Endothelial cell of umbilical vein (primary cell): Measurements from ENCODE around the gene FBXL17. TPM values are rescaled to one million over a fixed set of nuclear protein-coding genes. Genes with fewer than 3 reads are reported as not detected.

Source experiments
- BruUV-seq: library from RNA; stranded (reverse); fragments of 400-500 nt; replicated peaks from 2 replicates; lab custom pipeline; 2021; lab: Mats Ljungman, UMichigan
- CTCF ChIA-PET: fragments of 300-600, 350-600 bp; sonication (Branson Sonifier 250); formaldehyde crosslinking; loops from one replicate; lab custom pipeline; 2021; ENCODE audit warnings: antibody characterized with exemption, inconsistent platforms; lab: Charles Lee
- POLR2A ChIA-PET: fragments of 300-600, 350-600 bp; sonication (Branson Sonifier 250); formaldehyde crosslinking; loops from one replicate; lab custom pipeline; 2021; ENCODE audit warnings: antibody characterized with exemption, inconsistent platforms; lab: Charles Lee
- DNase-seq: peaks from one replicate; pipeline ENCODE4 v3.0.0-alpha.2; 2011; ENCODE audit warnings: low read depth, low spot score
- FAIRE-seq: peaks from 2 replicates; lab custom pipeline; 2011; peaks lifted over from hg19 to GRCh38; lab: Jason Lieb, UNC
- H2AFZ ChIP-seq: 2 replicates; pipeline ENCODE4 v1.6.0; 2012; ENCODE audit warnings: low read depth, low read length, control low read depth, inconsistent platforms
- H3K27ac ChIP-seq: 2 replicates; pipeline ENCODE4 v1.5.1; 2011; ENCODE audit warnings: low read depth, mild to moderate bottlenecking, control low read depth, low read length, moderate library complexity; ENCODE audit not compliant: insufficient read depth
- H3K27me3 ChIP-seq, 2 experiments: 2 replicates each; pipeline versions ENCODE4 v1.6.0 to v1.6.1; 2011; ENCODE audit warnings: low read length in 2 of 2, mixed read lengths in 1 of 2; ENCODE audit not compliant: control insufficient read depth in 2 of 2, insufficient read depth in 2 of 2
- H3K36me3 ChIP-seq, 2 experiments: 2 replicates in 1 of 2; 3 replicates in 1 of 2; pipeline ENCODE4 v1.5.1; 2011; ENCODE audit warnings: low read length in 2 of 2, mild to moderate bottlenecking in 1 of 2, moderate library complexity in 1 of 2; ENCODE audit not compliant: control insufficient read depth in 2 of 2, insufficient read depth in 2 of 2; ENCODE audit errors: extremely low read depth in 1 of 2
- H3K4me1 ChIP-seq: 3 replicates; pipeline ENCODE4 v1.5.1; 2011; ENCODE audit warnings: mild to moderate bottlenecking, low read length; ENCODE audit not compliant: control insufficient read depth, insufficient read depth; ENCODE audit errors: extremely low read depth
- H3K4me2 ChIP-seq: 2 replicates; pipeline ENCODE4 v1.6.1; 2011; ENCODE audit warnings: low read length, control low read depth, mixed read lengths; ENCODE audit not compliant: insufficient read depth
- H3K4me3 ChIP-seq, 3 experiments: fragments of 200-600 bp in 1 of 3; sonication (generic), shearing (Covaris generic) in 1 of 3; replicated peaks in 1 of 3; 2 replicates each; pipeline ENCODE4 v1.5.1; 2011 to 2016; ENCODE audit warnings: control low read depth in 3 of 3, low read length in 3 of 3, mild to moderate bottlenecking in 2 of 3, inconsistent platforms in 1 of 3, low read depth in 1 of 3, moderate library complexity in 1 of 3; ENCODE audit not compliant: insufficient read depth in 1 of 3
- H3K79me2 ChIP-seq: 2 replicates; pipeline ENCODE4 v1.6.0; 2012; ENCODE audit warnings: low read length, inconsistent platforms; ENCODE audit not compliant: control insufficient read depth, insufficient read depth
- H3K9ac ChIP-seq: replicated peaks from 2 replicates; pipeline ENCODE3; 2011; ENCODE audit warnings: low read length, control low read depth; ENCODE audit not compliant: insufficient read depth; ENCODE audit errors: extremely low read depth
- H3K9me1 ChIP-seq: replicated peaks from 3 replicates; pipeline ENCODE4 v1.6.0; 2011; ENCODE audit warnings: mild to moderate bottlenecking, low read length; ENCODE audit not compliant: control insufficient read depth, insufficient read depth; ENCODE audit errors: extremely low read depth
- H3K9me3 ChIP-seq: replicated peaks from 2 replicates; pipeline ENCODE4 v1.5.1; 2012; ENCODE audit warnings: low read length, inconsistent platforms; ENCODE audit not compliant: control insufficient read depth, insufficient read depth
- H4K20me1 ChIP-seq: replicated peaks from 2 replicates; pipeline ENCODE3; 2011; ENCODE audit warnings: mild to moderate bottlenecking, low read length; ENCODE audit not compliant: control insufficient read depth, insufficient read depth; ENCODE audit errors: extremely low read depth
- EZH2 ChIP-seq: IDR thresholded peaks from 2 replicates; pipeline ENCODE4 v1.6.1; 2012; ENCODE audit warnings: borderline replicate concordance, low read depth, mild to moderate bottlenecking, moderate library complexity, low read length, inconsistent platforms; ENCODE audit not compliant: severe bottlenecking
- GATA2 ChIP-seq: IDR thresholded peaks from 2 replicates; pipeline ENCODE4 v1.7.0; 2011; ENCODE audit warnings: low read depth, mild to moderate bottlenecking, moderate library complexity, mixed read lengths, low read length; ENCODE audit not compliant: insufficient read length, insufficient read depth
- JUN ChIP-seq: IDR thresholded peaks from 2 replicates; pipeline ENCODE4 v1.6.1; 2011; ENCODE audit warnings: borderline replicate concordance, low read depth; ENCODE audit not compliant: insufficient read length, insufficient read depth
- MYC ChIP-seq: IDR thresholded peaks from one replicate; pipeline ENCODE4 v1.6.1; 2011; ENCODE audit warnings: mild to moderate bottlenecking, low read depth, low read length
- POLR2A ChIP-seq: IDR thresholded peaks from 2 replicates; pipeline ENCODE4 v1.6.1; 2012; ENCODE audit warnings: low read depth, mild to moderate bottlenecking, control low read depth, low read length
- POLR2AphosphoS5 ChIP-seq: IDR thresholded peaks from 2 replicates; pipeline ENCODE4 v1.6.1; 2012; ENCODE audit warnings: low read depth, mild to moderate bottlenecking, control low read depth, low read length, moderate library complexity; ENCODE audit not compliant: insufficient read depth
- dilution Hi-C: fragments of 300-500 bp; cut with MboI; formaldehyde crosslinking; loops from one replicate; pipeline ENCODE4 v1.15.0; 2019; ENCODE audit warnings: low sequenced_read_pairs; ENCODE audit not compliant: extremely low pct_ligation_motif_present
- intact Hi-C: fragments of 100-400 bp; cut with micrococcal nuclease; formaldehyde crosslinking; loops from one replicate; pipeline ENCODE4 v1.10.0; 2022
- polyA plus RNA-seq, 4 experiments: library from polyadenylated mRNA; depleted of rRNA in 3 of 4; stranded (reverse) in 3 of 4; unstranded in 1 of 4; fragments of >200 nt; gene quantifications; 2 replicates each; pipeline versions ENCODE4 v1.2.1 to v1.2.3, GENCODE V29; 2011 to 2012; ENCODE audit warnings: missing spikeins in 1 of 4
- total RNA-seq: library from RNA; stranded (reverse); gene quantifications from 2 replicates; pipeline ENCODE4 v1.2.3, GENCODE V29; 2021
- TF ChIP-seq, protein P1 (sequence below), 2 donors: IDR thresholded peaks; 1 replicate in 1 of 2; 2 replicates in 1 of 2; pipeline ENCODE4 v1.5.1; 2011; ENCODE audit warnings: low read length in 2 of 2, mild to moderate bottlenecking in 2 of 2, moderate library complexity in 2 of 2, control low read depth in 1 of 2, inconsistent platforms in 1 of 2, low read depth in 1 of 2; ENCODE audit not compliant: insufficient read depth in 1 of 2; ENCODE audit errors: extremely low read depth in 1 of 2
- TF ChIP-seq, protein P2 (sequence below): IDR thresholded peaks from 2 replicates; pipeline ENCODE4 v1.6.1; 2011; ENCODE audit not compliant: insufficient read depth, insufficient read length

The FBXL17 gene
- total and polyA plus RNA-seq, 2 donors (not counting 3 experiments of a cell fraction or from before 2014, with no cell fraction given): 2.7 to 8.8 TPM

DNA sequence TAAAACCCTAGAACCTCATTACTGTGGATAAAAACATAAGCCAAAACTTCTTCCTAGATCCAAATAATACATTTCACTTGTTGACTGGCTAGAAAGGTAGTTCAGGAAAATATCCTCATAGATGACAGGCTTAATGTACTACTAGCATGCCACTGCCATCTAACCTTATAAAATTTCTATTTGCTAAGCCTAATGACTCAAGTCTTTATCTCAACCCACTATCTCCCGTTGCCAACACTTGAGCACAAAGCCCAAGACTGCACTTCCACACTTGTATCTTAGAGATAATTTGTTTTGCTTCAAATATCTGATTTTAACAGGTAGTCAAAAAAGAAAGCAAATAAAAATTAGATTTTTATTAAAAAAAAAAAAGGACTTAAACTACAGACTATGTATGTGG lies 42.7 kb downstream of the FBXL17 start:
- no TSS peak for BruUV-seq
- no peaks in the 10 kb centered on the region for H3K27me3 ChIP-seq
- no peak overlapping the region for H3K4me3 ChIP-seq
- H2AFZ ChIP-seq: no peak overlapping the region
- no peaks in the 10 kb centered on the region for H4K20me1 ChIP-seq
- H3K27ac ChIP-seq: no peak overlapping the region
- ChIA-PET CTCF (interaction anchor here (1.2 to 7.3 kb wide), 2 partner anchors 21 to 79 kb away, joined by 3 to 317 read pairs; no protein-coding TSS in a partner anchor), POLR2A (interaction anchor here (0.6 kb wide), 1 partner anchor 263 kb away, joined by 3 read pairs; no protein-coding TSS in a partner anchor)
- H3K4me2 ChIP-seq: no peak overlapping the region
- H3K36me3 ChIP-seq: peaks cover 0 to 1% of the 10 kb centered on the region in 2 experiments
- dilution Hi-C loops (no loop called here), intact Hi-C loops (no loop called here)
- H3K9me1 ChIP-seq: no peaks in the 10 kb centered on the region
- no peak for TF ChIP-seq GATA2
- no peak for TF ChIP-seq MYC
- TF ChIP-seq, protein P1, sequence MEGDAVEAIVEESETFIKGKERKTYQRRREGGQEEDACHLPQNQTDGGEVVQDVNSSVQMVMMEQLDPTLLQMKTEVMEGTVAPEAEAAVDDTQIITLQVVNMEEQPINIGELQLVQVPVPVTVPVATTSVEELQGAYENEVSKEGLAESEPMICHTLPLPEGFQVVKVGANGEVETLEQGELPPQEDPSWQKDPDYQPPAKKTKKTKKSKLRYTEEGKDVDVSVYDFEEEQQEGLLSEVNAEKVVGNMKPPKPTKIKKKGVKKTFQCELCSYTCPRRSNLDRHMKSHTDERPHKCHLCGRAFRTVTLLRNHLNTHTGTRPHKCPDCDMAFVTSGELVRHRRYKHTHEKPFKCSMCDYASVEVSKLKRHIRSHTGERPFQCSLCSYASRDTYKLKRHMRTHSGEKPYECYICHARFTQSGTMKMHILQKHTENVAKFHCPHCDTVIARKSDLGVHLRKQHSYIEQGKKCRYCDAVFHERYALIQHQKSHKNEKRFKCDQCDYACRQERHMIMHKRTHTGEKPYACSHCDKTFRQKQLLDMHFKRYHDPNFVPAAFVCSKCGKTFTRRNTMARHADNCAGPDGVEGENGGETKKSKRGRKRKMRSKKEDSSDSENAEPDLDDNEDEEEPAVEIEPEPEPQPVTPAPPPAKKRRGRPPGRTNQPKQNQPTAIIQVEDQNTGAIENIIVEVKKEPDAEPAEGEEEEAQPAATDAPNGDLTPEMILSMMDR (IDR thresholded peaks at IDR 0.05; ENCODE audit: extremely low read depth in 1 of 2, insufficient read depth in 1 of 2, low read depth in 1 of 2, low read length in 2 of 2): no peak
- TF ChIP-seq EZH2: no peak
- TF ChIP-seq JUN: no peak
- no peak for TF ChIP-seq POLR2AphosphoS5
- TF ChIP-seq POLR2A: no peak
- TF ChIP-seq, protein P2, sequence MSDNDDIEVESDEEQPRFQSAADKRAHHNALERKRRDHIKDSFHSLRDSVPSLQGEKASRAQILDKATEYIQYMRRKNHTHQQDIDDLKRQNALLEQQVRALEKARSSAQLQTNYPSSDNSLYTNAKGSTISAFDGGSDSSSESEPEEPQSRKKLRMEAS: no peak
- no peaks in the 10 kb centered on the region for H3K9me3 ChIP-seq
- FAIRE-seq: no peak
- DNase-seq: no peak
- H3K9ac ChIP-seq: no peak overlapping the region
- H3K4me1 ChIP-seq: no peaks in the 10 kb centered on the region
- H3K79me2 ChIP-seq: no peaks in the 10 kb centered on the region
